HL-60 (cell line): ENCODE measurements around the gene VPS13D.

Source experiments
- DNase-seq, 2 experiments: peaks; one replicate each; pipeline ENCODE4 v3.0.0-alpha.2; 2010 to 2020; ENCODE audit warnings: low read depth in 1 of 2, low spot score in 1 of 2
- H3K27ac ChIP-seq: fragments of 250-450 bp; sonication (Bioruptor Pico); replicated peaks from 2 replicates; pipeline ENCODE4 v1.5.1; 2020; ENCODE audit warnings: mild to moderate bottlenecking, moderate library complexity
- H3K27me3 ChIP-seq: fragments of 250-450 bp; sonication (Bioruptor Pico); 2 replicates; pipeline ENCODE4 v1.5.1; 2021; ENCODE audit warnings: mild to moderate bottlenecking, moderate library complexity; ENCODE audit not compliant: insufficient read depth, poor library complexity, severe bottlenecking
- H3K4me3 ChIP-seq: replicated peaks from 2 replicates; pipeline ENCODE4 v1.5.1; 2011; ENCODE audit warnings: mild to moderate bottlenecking, control low read depth, low read length; ENCODE audit not compliant: insufficient read depth
- CTCF ChIP-seq: IDR thresholded peaks from one replicate; pipeline ENCODE4 v1.5.1; 2011; ENCODE audit warnings: low read length, control low read depth, inconsistent platforms; ENCODE audit not compliant: insufficient read depth
- GABPA ChIP-seq: IDR thresholded peaks from 2 replicates; pipeline ENCODE4 v1.6.1; 2012; ENCODE audit warnings: low read depth
- POLR2AphosphoS5 ChIP-seq: IDR thresholded peaks from 2 replicates; pipeline ENCODE4 v1.6.1; 2012; ENCODE audit warnings: low read depth
- SPI1 ChIP-seq: IDR thresholded peaks from 2 replicates; pipeline ENCODE4 v1.6.1; 2012; ENCODE audit warnings: low read depth, mild to moderate bottlenecking, borderline replicate concordance
- TF ChIP-seq, protein P1 (sequence below): IDR thresholded peaks from 2 replicates; pipeline ENCODE4 v1.6.1; 2012; ENCODE audit warnings: low read depth; ENCODE audit not compliant: insufficient replicate concordance

The VPS13D gene

DNA sequence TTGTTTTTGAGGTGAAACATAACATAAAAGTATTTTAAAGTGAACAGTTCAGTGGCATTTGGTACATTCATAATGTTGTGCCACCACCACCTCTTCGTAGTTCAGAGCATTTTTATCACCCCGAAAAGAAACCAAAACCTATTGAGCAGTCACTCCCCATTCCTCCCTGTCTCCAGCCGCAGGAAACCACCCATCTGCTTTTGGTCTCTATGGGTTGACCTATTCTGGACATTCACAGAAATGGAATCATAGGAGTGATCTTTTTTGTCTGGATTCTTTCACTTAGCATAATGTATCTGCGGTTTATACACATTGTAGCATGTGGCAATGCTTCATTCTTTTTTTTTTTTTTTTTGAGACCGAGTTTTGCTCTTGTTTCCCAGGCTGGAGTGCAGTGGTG, 141.2 kb downstream of the VPS13D start:
- no peak for DNase-seq
- Histone ChIP-seq H3K4me3 (no peak overlapping the region), H3K27ac (no peak overlapping the region), H3K27me3 (no peaks in the 10 kb centered on the region)
- no peak for TF ChIP-seq SPI1
- TF ChIP-seq, protein P1, sequence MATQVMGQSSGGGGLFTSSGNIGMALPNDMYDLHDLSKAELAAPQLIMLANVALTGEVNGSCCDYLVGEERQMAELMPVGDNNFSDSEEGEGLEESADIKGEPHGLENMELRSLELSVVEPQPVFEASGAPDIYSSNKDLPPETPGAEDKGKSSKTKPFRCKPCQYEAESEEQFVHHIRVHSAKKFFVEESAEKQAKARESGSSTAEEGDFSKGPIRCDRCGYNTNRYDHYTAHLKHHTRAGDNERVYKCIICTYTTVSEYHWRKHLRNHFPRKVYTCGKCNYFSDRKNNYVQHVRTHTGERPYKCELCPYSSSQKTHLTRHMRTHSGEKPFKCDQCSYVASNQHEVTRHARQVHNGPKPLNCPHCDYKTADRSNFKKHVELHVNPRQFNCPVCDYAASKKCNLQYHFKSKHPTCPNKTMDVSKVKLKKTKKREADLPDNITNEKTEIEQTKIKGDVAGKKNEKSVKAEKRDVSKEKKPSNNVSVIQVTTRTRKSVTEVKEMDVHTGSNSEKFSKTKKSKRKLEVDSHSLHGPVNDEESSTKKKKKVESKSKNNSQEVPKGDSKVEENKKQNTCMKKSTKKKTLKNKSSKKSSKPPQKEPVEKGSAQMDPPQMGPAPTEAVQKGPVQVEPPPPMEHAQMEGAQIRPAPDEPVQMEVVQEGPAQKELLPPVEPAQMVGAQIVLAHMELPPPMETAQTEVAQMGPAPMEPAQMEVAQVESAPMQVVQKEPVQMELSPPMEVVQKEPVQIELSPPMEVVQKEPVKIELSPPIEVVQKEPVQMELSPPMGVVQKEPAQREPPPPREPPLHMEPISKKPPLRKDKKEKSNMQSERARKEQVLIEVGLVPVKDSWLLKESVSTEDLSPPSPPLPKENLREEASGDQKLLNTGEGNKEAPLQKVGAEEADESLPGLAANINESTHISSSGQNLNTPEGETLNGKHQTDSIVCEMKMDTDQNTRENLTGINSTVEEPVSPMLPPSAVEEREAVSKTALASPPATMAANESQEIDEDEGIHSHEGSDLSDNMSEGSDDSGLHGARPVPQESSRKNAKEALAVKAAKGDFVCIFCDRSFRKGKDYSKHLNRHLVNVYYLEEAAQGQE: no peak
- TF ChIP-seq POLR2AphosphoS5: no peak
- no peak for TF ChIP-seq CTCF
- no peak for TF ChIP-seq GABPA

GRCh38 chr1:12372180-12372579, 142.3 kb downstream of the VPS13D start:
- no peak for DNase-seq
- H3K27ac ChIP-seq: no peak overlapping the region
- TF ChIP-seq CTCF: no peak
- TF ChIP-seq, protein P1: no peak
- no peak for TF ChIP-seq POLR2AphosphoS5
- TF ChIP-seq GABPA: no peak
- TF ChIP-seq SPI1: no peak

GRCh38 chr1:12372761-12373160, 142.9 kb downstream of the VPS13D start:
- Histone ChIP-seq H3K27ac (no peak overlapping the region), H3K4me3 (no peak overlapping the region), H3K27me3 (no peaks in the 10 kb centered on the region)
- no peak for TF ChIP-seq CTCF
- TF ChIP-seq POLR2AphosphoS5: no peak
- TF ChIP-seq, protein P1: no peak
- TF ChIP-seq GABPA: no peak
- TF ChIP-seq SPI1: no peak
- DNase-seq: no peak

More at GRCh38 chr1:12372180-12372579, 142.3 kb downstream of the VPS13D start:
- no peak overlapping the region for H3K4me3 ChIP-seq
- no peaks in the 10 kb centered on the region for H3K27me3 ChIP-seq
